Omental fat pad (tissue), 4 donors: ENCODE data around the gene STPG3. TPM values are rescaled to one million over a fixed set of nuclear protein-coding genes. Genes with fewer than 3 reads are reported as not detected.
"Not testable (repeated sequence)": the region's sequence is repeated elsewhere in the genome, so short reads cannot be mapped to it uniquely, and the experiment has no call there.

Experiments
- ATAC-seq: fragments of 150-250 bp; one replicate; pipeline ENCODE4 v1.9.1; 2016; ENCODE audit warnings: mild to moderate bottlenecking, moderate library complexity; ENCODE audit not compliant: low FRiP score
- DNase-seq: peaks from one replicate; pipeline ENCODE4 v3.0.0-alpha.2; 2019; ENCODE audit warnings: low spot score
- CTCF ChIP-seq, 3 donors: fragments of 450-650 bp; IDR thresholded peaks; one replicate each; pipeline ENCODE4 v1.5.1; 2016 to 2017; ENCODE audit warnings: antibody characterized with exemption in 3 of 3, mild to moderate bottlenecking in 3 of 3, moderate library complexity in 2 of 3
- total RNA-seq, 4 donors: library from RNA; depleted of rRNA; stranded (reverse); fragments of >200 nt; gene quantifications; one replicate each; pipeline ENCODE4 v1.1.0, GENCODE V29; 2016

STPG3 gene
- total RNA-seq, 4 donors from 2014 or later, result 0.56 TPM; not detected in 3

GRCh38 chr9:137240318-137240840 lies 10.7 kb upstream of the STPG3 start:
- ATAC-seq (peak; percentile 28), DNase-seq (peak; percentile 32)
- TF ChIP-seq CTCF (IDR thresholded peaks at IDR 0.05), result no peak

GRCh38 chr9:137240841-137241489 lies 10.1 kb upstream of the STPG3 start, which contains the start of gene TUBB4B:
Gene TUBB4B, plus strand, starts transcription at chr9:137241287. Its CDS starts 74 bp downstream, at chr9:137241361.
- ATAC-seq, result peak; percentile 86
- TF ChIP-seq CTCF (IDR thresholded peaks at IDR 0.05), result no peak
- peak; percentile 86 for DNase-seq

GRCh38 chr9:137241490-137242268 lies 9.4 kb upstream of the STPG3 start:
- TF ChIP-seq CTCF (IDR thresholded peaks at IDR 0.05), result no peak
- ATAC-seq, result peak; percentile 39
- DNase-seq, result peak; percentile 36

GRCh38 chr9:137242269-137243203 lies 8.6 kb upstream of the STPG3 start:
- DNase-seq (no peak), ATAC-seq (no peak)
- no peak for TF ChIP-seq CTCF (IDR thresholded peaks at IDR 0.05)

- not testable (repeated sequence) for DNase-seq, ATAC-seq
Observed at GRCh38 chr9:137243266-137243625, 7.8 kb upstream of the STPG3 start.

- ATAC-seq (no peak), DNase-seq (no peak)
- no peak for TF ChIP-seq CTCF (IDR thresholded peaks at IDR 0.05)
Observed at GRCh38 chr9:137243626-137244485, 7.2 kb upstream of the STPG3 start.
